ENCODE results near the gene PSEN2.

DNA sequence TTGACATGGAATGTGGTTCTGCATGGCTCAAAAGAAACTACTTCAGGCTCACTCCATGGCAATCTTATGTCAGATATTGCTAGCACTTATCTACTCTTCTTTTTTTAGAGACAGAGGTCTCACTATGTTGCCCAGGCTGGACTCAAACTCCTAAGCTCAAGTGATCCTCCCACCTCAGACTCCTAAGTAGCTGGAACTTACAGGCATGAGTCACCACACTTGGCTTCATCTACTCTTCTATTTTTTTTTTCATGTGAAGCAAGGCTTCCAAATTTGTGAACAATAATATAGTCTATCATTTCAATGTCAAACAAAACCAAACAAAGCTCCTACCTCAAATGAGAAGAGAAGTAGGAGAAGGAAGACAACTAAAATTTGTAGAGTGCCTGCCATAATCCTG, 7.5 kb upstream of the PSEN2 start:
- TF ChIP-seq ARNT (IDR thresholded peaks at IDR 0.05) (no peak), SP1 (IDR thresholded peaks at IDR 0.05) (no peak), FOXK2 (IDR thresholded peaks at IDR 0.05) (no peak), SUZ12 (IDR thresholded peaks at IDR 0.05) (no peak), FOXM1 (IDR thresholded peaks at IDR 0.05; ENCODE audit: borderline replicate concordance) (no peak), NFRKB (IDR thresholded peaks at IDR 0.05) (no peak), BHLHE40 (IDR thresholded peaks at IDR 0.05; ENCODE audit: borderline replicate concordance) (no peak), TARDBP (IDR thresholded peaks at IDR 0.05) (no peak), CTBP1 (IDR thresholded peaks at IDR 0.05; ENCODE audit: borderline replicate concordance) (no peak), ZNF384 (IDR thresholded peaks at IDR 0.05) (no peak)
- TF ChIP-seq, protein P1, sequence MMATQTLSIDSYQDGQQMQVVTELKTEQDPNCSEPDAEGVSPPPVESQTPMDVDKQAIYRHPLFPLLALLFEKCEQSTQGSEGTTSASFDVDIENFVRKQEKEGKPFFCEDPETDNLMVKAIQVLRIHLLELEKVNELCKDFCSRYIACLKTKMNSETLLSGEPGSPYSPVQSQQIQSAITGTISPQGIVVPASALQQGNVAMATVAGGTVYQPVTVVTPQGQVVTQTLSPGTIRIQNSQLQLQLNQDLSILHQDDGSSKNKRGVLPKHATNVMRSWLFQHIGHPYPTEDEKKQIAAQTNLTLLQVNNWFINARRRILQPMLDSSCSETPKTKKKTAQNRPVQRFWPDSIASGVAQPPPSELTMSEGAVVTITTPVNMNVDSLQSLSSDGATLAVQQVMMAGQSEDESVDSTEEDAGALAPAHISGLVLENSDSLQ (IDR thresholded peaks at IDR 0.05), result no peak
